Neural crest cell (in vitro differentiated cells): ENCODE measurements around the gene RNF5. TPM values are rescaled to one million over a fixed set of nuclear protein-coding genes. Genes with fewer than 3 reads are reported as not detected.

ENCODE experiments used
- DNase-seq: peaks from one replicate; pipeline ENCODE4 v3.0.0; 2021; ENCODE audit warnings: low read depth, mixed read lengths, low spot score
- H3K27ac Mint-ChIP-seq: one replicate; pipeline ENCODE4 v1.8.0; 2021; ENCODE audit warnings: mild to moderate bottlenecking, mixed read lengths; ENCODE audit not compliant: unreplicated experiment
- H3K27me3 Mint-ChIP-seq: 2 replicates; pipeline ENCODE4 v1.8.0; 2021; ENCODE audit warnings: low read depth, mild to moderate bottlenecking, mixed read lengths
- H3K36me3 Mint-ChIP-seq: 2 replicates; pipeline ENCODE4 v1.8.0; 2021; ENCODE audit warnings: low read depth, mild to moderate bottlenecking, mixed read lengths
- H3K4me1 Mint-ChIP-seq: 2 replicates; pipeline ENCODE4 v1.8.0; 2021; ENCODE audit warnings: mixed read lengths
- H3K4me3 Mint-ChIP-seq: one replicate; pipeline ENCODE4 v1.8.0; 2021; ENCODE audit warnings: mild to moderate bottlenecking, mixed read lengths
- H3K9me3 Mint-ChIP-seq: 2 replicates; pipeline ENCODE4 v1.8.0; 2021; ENCODE audit warnings: mixed read lengths
- CTCF ChIP-seq: fragments of 200-600 bp; sonication (generic); conservative IDR thresholded peaks from 2 replicates; pipeline ENCODE4 v1.5.0; 2021; ENCODE audit warnings: antibody characterized with exemption, mild to moderate bottlenecking
- total RNA-seq: library from RNA; stranded (reverse); gene quantifications from 2 replicates; pipeline ENCODE4 v1.2.1, GENCODE V29; 2021

Gene RNF5
- total RNA-seq, 1 donor from 2014 or later, result 60.2 TPM

GRCh38 chr6:32179766-32180405 is 1.7 kb downstream of the RNF5 start:
- H3K27ac Mint-ChIP-seq, result no peak overlapping the region
- H3K27me3 Mint-ChIP-seq, result peaks cover 6% of the 10 kb centered on the region
- no peak for TF ChIP-seq CTCF
- peaks cover 4% of the 10 kb centered on the region for H3K36me3 Mint-ChIP-seq
- peaks cover 51% of the 10 kb centered on the region for H3K4me1 Mint-ChIP-seq
- H3K4me3 Mint-ChIP-seq, result peak overlapping the region; percentile 76
- no peaks in the 10 kb centered on the region for H3K9me3 Mint-ChIP-seq
- no peak for DNase-seq

GRCh38 chr6:32181148-32181702 is 3.0 kb downstream of the RNF5 start:
- no peaks in the 10 kb centered on the region for H3K9me3 Mint-ChIP-seq
- peaks cover 7% of the 10 kb centered on the region for H3K36me3 Mint-ChIP-seq
- DNase-seq, result no peak
- H3K27me3 Mint-ChIP-seq, result peaks cover 6% of the 10 kb centered on the region
- TF ChIP-seq CTCF, result no peak
- H3K4me1 Mint-ChIP-seq, result peaks cover 53% of the 10 kb centered on the region
- no peak overlapping the region for H3K27ac Mint-ChIP-seq
- peak overlapping the region; percentile 76 for H3K4me3 Mint-ChIP-seq

- Mint-ChIP-seq H3K27ac (no peak overlapping the region), H3K4me3 (peak overlapping the region; percentile 17), H3K4me1 (peaks cover 53% of the 10 kb centered on the region), H3K27me3 (peaks cover 6% of the 10 kb centered on the region), H3K9me3 (no peaks in the 10 kb centered on the region), H3K36me3 (peaks cover 10% of the 10 kb centered on the region)
- no peak for DNase-seq
- no peak for TF ChIP-seq CTCF
Observed at GRCh38 chr6:32181915-32182529, 3.8 kb downstream of the RNF5 start.

GRCh38 chr6:32182555-32182981 is 4.4 kb downstream of the RNF5 start:
- no peak overlapping the region for H3K27ac Mint-ChIP-seq
- no peak for TF ChIP-seq CTCF
- H3K4me3 Mint-ChIP-seq, result peak overlapping the region; percentile 57
- H3K27me3 Mint-ChIP-seq, result peaks cover 6% of the 10 kb centered on the region
- no peaks in the 10 kb centered on the region for H3K9me3 Mint-ChIP-seq
- H3K4me1 Mint-ChIP-seq, result peaks cover 53% of the 10 kb centered on the region
- DNase-seq, result no peak
- H3K36me3 Mint-ChIP-seq, result peaks cover 14% of the 10 kb centered on the region

GRCh38 chr6:32183030-32183429 is 4.8 kb downstream of the RNF5 start:
- Mint-ChIP-seq H3K27ac (no peak overlapping the region), H3K36me3 (peaks cover 15% of the 10 kb centered on the region), H3K27me3 (peaks cover 3% of the 10 kb centered on the region), H3K4me3 (peak overlapping the region; percentile 67), H3K9me3 (no peaks in the 10 kb centered on the region), H3K4me1 (peaks cover 51% of the 10 kb centered on the region)
- no peak for DNase-seq
- no peak for TF ChIP-seq CTCF
